ENCODE data around the gene TMPRSS7.
"Not testable (repeated sequence)": the region's sequence is repeated elsewhere in the genome, so short reads cannot be mapped to it uniquely, and the experiment has no call there.

Gene TMPRSS7

DNA sequence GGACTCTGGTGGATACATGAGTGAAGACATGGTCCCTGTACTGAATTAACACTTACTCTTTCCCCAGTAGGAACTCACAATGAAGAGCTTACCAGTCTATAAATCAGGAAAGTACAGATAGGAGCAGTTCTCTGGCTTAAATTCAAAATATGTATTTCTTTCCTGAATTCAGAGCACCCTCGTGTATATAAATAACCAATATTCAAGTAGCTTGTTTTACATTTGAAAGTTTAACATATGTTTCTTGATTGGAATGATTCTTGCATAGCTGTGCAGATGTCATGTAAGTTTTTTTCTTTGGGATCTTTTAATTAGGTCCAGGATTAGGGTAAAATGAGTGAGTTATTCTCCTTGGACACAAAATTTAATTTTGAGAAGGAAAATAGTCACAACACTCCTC lies 14.8 kb upstream of the TMPRSS7 start:
- no peak overlapping the region for H3K4me3 ChIP-seq (ENCODE audit: control insufficient read depth, low read depth, low read length)
- no peak for DNase-seq (ENCODE audit: low read depth)
- TF ChIP-seq, protein P1, sequence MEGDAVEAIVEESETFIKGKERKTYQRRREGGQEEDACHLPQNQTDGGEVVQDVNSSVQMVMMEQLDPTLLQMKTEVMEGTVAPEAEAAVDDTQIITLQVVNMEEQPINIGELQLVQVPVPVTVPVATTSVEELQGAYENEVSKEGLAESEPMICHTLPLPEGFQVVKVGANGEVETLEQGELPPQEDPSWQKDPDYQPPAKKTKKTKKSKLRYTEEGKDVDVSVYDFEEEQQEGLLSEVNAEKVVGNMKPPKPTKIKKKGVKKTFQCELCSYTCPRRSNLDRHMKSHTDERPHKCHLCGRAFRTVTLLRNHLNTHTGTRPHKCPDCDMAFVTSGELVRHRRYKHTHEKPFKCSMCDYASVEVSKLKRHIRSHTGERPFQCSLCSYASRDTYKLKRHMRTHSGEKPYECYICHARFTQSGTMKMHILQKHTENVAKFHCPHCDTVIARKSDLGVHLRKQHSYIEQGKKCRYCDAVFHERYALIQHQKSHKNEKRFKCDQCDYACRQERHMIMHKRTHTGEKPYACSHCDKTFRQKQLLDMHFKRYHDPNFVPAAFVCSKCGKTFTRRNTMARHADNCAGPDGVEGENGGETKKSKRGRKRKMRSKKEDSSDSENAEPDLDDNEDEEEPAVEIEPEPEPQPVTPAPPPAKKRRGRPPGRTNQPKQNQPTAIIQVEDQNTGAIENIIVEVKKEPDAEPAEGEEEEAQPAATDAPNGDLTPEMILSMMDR (conservative IDR thresholded peaks at IDR 0.05; ENCODE audit: control insufficient read depth, insufficient read depth, low read depth, low read length): no peak

DNA sequence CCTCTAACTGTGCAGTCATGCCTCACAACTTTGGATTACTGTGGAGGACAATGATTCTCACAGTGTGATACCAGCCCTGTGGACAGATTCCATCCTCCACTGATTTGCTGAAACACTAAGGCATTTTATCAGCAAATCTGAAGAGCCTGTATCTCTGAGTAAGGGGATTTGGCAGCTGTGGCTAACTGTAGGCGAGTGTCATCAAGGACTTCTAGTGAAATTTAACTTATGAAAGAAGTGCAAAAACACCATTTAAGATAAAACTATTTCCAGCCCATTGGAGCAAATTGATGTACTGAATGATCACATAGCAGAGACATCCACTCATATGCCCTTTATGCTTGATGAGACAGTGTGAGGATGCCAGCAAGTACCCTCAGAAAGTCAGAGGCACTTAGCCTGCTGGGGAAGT lies 13.9 kb upstream of the TMPRSS7 start:
- TF ChIP-seq, protein P1 (conservative IDR thresholded peaks at IDR 0.05; ENCODE audit: control insufficient read depth, insufficient read depth, low read depth, low read length): no peak
- DNase-seq (ENCODE audit: low read depth): no peak
- H3K4me3 ChIP-seq (ENCODE audit: control insufficient read depth, low read depth, low read length): no peak overlapping the region

DNA sequence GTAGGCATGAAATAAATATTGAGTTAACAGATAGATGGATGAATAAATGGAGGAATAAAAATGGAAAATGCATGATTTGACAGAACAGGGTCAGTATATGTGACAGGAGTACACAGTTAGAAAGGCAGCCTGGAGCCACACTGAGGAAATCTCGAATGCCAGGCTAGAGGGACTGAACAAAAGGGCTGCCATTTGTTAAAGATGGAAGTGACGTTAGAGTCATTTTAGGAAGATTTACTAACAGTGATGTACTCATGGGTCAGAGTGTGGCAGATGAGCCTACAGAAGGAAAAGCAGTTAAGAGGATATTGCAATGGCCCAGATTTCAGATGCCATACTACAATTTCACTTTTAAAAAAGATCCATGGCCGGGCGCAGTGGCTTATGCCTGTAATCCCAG lies 7.4 kb upstream of the TMPRSS7 start:
- DNase-seq (ENCODE audit: low read depth): no peak
- no peak overlapping the region for H3K4me3 ChIP-seq (ENCODE audit: control insufficient read depth, low read depth, low read length)
- TF ChIP-seq, protein P1 (conservative IDR thresholded peaks at IDR 0.05; ENCODE audit: control insufficient read depth, insufficient read depth, low read depth, low read length): no peak

DNA sequence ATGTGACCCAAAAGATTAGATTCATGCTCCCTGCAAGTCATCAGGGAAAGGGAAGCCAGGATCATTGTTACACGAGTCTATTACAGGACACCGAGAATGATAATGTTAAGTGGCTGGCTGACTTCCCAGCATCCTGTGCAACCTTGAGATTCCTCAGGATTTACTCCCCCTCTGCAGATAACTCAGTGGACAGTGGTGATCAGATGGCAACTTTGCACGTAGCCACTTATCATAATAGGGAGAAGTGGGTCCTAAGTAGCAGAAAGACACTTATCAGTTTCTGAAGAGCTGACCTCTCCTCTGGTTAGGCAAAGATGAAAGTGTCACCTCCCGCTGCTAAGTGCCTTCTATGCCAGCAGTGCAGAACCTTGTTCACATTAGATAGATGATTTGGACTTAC lies 6.7 kb upstream of the TMPRSS7 start:
- no peak overlapping the region for H3K4me3 ChIP-seq (ENCODE audit: control insufficient read depth, low read depth, low read length)
- TF ChIP-seq, protein P1 (conservative IDR thresholded peaks at IDR 0.05; ENCODE audit: control insufficient read depth, insufficient read depth, low read depth, low read length): no peak
- no peak for DNase-seq (ENCODE audit: low read depth)

DNA sequence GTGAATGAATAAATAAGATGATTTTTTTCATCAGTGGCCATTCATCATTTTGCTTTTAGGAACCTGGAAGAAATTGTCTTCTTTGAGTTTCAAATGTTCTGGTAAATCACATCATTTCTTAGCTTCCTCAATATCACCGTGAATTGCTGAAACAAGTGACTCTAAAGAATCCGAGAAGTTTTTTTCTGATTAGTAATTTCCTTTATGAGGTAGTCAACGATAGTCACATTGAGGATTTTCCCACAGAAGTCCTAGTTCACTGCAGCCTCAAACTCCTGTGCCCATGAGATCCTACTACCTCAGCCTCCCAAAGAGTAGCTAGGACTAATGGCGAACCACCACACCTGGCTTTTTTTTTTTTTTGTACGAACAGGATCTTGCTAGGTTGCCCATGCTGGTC lies 3.6 kb upstream of the TMPRSS7 start:
- no peak overlapping the region for H3K4me3 ChIP-seq (ENCODE audit: control insufficient read depth, low read depth, low read length)
- DNase-seq (ENCODE audit: low read depth): no peak
- TF ChIP-seq, protein P1 (conservative IDR thresholded peaks at IDR 0.05; ENCODE audit: control insufficient read depth, insufficient read depth, low read depth, low read length): no peak

DNA sequence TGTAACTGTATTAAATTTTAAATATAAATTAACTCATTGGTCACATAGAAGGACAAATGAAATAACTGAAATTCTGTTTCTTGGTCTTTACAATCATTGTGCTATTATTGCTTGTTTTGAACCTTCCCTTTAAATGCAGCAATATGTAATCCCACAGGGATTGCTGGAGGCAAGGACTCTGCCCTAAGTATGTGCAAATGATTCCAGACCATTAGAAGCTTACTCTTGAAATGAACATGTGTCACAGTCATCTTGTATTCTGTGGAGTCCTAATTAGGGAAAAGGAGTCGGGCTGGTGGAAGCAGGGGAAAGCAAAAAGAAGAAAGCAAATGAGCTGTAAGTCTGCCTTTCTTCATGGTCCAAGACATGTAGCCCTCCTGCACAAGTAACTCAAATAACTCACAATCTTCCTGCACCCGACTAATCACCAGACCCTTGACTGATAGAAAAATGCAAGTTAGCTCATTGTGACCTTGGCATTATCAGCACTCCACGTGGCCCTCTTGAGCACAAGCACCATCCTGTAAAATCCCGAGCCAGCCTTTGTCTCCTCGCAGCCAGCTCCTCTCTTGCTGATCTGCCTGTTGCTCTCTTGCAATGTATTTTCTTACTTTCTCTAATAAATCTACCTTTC lies 2.3 kb upstream of the TMPRSS7 start:
- H3K4me3 ChIP-seq (ENCODE audit: control insufficient read depth, low read depth, low read length): no peak overlapping the region
- no peak for DNase-seq (ENCODE audit: low read depth)
- TF ChIP-seq, protein P1 (conservative IDR thresholded peaks at IDR 0.05; ENCODE audit: control insufficient read depth, insufficient read depth, low read depth, low read length): no peak

DNA sequence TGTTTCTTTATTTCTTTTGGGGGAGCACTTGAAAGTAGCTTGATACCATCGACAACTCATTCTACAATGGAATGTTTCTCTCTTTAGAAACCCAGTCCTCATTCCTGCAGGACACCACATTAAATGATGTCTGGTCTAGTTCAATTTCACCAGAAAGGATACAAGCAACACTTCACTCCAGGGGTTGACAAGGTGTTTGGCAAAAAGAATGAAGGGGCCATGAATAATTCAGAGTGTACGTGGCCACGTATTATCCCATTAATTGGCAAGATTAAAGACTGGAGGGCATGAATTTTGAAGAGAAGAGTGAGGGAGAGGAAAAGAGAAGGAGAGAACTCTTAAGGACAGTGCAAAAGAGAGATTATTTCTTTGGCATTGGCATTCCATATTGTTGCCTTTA lies 705 bp downstream of the TMPRSS7 start:
- TF ChIP-seq, protein P1 (conservative IDR thresholded peaks at IDR 0.05; ENCODE audit: control insufficient read depth, insufficient read depth, low read depth, low read length): no peak
- no peak overlapping the region for H3K4me3 ChIP-seq (ENCODE audit: control insufficient read depth, low read depth, low read length)
- no peak for DNase-seq (ENCODE audit: low read depth)

DNA sequence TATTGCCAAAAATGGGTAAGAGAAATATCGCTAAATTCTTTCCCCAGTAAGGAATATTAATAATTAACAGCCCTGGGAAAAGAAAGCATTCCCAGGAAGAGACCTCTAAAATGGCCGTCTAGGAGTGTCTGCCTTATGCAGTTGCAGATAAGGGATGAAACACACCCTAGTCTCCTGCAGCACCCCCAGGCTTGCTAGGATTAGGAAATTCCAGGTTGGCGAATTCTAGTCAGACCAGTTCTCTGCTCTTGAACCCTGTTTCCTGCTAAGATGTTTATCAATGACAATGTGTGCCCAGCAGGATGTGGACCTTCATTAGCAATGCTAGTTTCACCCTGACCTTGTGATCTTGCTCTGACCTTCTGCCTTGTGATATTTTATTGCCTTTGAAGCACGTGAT lies 2.7 kb downstream of the TMPRSS7 start:
- DNase-seq (ENCODE audit: low read depth); H3K4me3 ChIP-seq (ENCODE audit: control insufficient read depth, low read depth, low read length): not testable (repeated sequence)
